GM12878 (cell line): ENCODE data around the gene SP4. TPM values are rescaled to one million over a fixed set of nuclear protein-coding genes. Genes with fewer than 3 reads are reported as not detected.

Experiments
- ATAC-seq: fragments of 200-7000 bp; cut with Tn5 transposase; 3 replicates; pipeline ENCODE4 v1.9.1; 2020; ENCODE audit warnings: mild to moderate bottlenecking, moderate library complexity
- BruUV-seq: library from RNA; stranded (reverse); fragments of 400-500 nt; replicated peaks from 2 replicates; lab custom pipeline; 2021; lab: Mats Ljungman, UMichigan
- CTCF ChIA-PET: fragments of 300-600 bp; sonication (Branson Sonifier 250); formaldehyde crosslinking; extraction: SDS; loops from one replicate; lab custom pipeline; 2021; ENCODE audit warnings: inconsistent platforms; lab: Yijun Ruan, JAX
- POLR2A ChIA-PET: fragments of 350-600 bp; formaldehyde crosslinking; extraction: SDS; loops from one replicate; lab custom pipeline; 2021; ENCODE audit warnings: inconsistent platforms; lab: Charles Lee
- RAD21 ChIA-PET: fragments of 300-600 bp; sonication (Branson Sonifier 250); formaldehyde crosslinking; loops from one replicate; lab custom pipeline; 2023; ENCODE audit warnings: antibody characterized with exemption; ENCODE audit not compliant: unreplicated experiment; lab: Charles Lee
- SMC1A ChIA-PET: fragments of 300-600 bp; sonication (Branson Sonifier 250); formaldehyde crosslinking; loops from one replicate; lab custom pipeline; 2023; ENCODE audit not compliant: unreplicated experiment, uncharacterized antibody; lab: Charles Lee
- DNase-seq: peaks from one replicate; pipeline ENCODE4 v3.0.0-alpha.2; 2011; ENCODE audit warnings: low read depth, low spot score
- FAIRE-seq: peaks from 3 replicates; lab custom pipeline; 2011; peaks lifted over from hg19 to GRCh38; lab: Jason Lieb, UNC
- H2AFZ ChIP-seq: 2 replicates; pipeline ENCODE4 v1.6.0; 2011; ENCODE audit warnings: low read depth, low read length, control low read depth; ENCODE audit not compliant: control insufficient read depth
- H3K27ac ChIP-seq: 2 replicates; pipeline ENCODE4 v1.5.1; 2011; ENCODE audit warnings: control low read depth; ENCODE audit not compliant: control insufficient read depth, insufficient read depth
- H3K27me3 ChIP-seq, 2 experiments: replicated peaks in 1 of 2; 2 replicates each; pipeline versions ENCODE4 v1.6.0 to v1.6.1; 2011; ENCODE audit warnings: low read length in 1 of 2; ENCODE audit not compliant: control insufficient read depth in 2 of 2, insufficient read depth in 2 of 2
- H3K36me3 ChIP-seq, 2 experiments: 2 replicates each; pipeline ENCODE4 v1.5.1; 2011; ENCODE audit warnings: low read length in 1 of 2; ENCODE audit not compliant: control insufficient read depth in 2 of 2, insufficient read depth in 2 of 2
- H3K4me1 ChIP-seq: 2 replicates; pipeline ENCODE4 v1.6.1; 2011; ENCODE audit warnings: mild to moderate bottlenecking, low read length, moderate library complexity, mixed read lengths; ENCODE audit not compliant: control insufficient read depth, insufficient read depth
- H3K4me2 ChIP-seq: 2 replicates; pipeline ENCODE4 v1.6.0; 2011; ENCODE audit warnings: control low read depth; ENCODE audit not compliant: control insufficient read depth, insufficient read depth
- H3K4me3 ChIP-seq: fragments of 200-600 bp; sonication (generic); 2 replicates; pipeline ENCODE4 v1.5.1; 2016
- H3K79me2 ChIP-seq: 2 replicates; pipeline ENCODE4 v1.6.0; 2011; ENCODE audit warnings: low read length; ENCODE audit not compliant: control insufficient read depth, insufficient read depth
- H3K9ac ChIP-seq: 2 replicates; pipeline ENCODE4 v1.8.0; 2011; ENCODE audit warnings: low read length, control low read depth, mixed read lengths; ENCODE audit not compliant: control insufficient read depth, insufficient read depth
- H3K9me3 ChIP-seq: replicated peaks from 3 replicates; pipeline ENCODE4 v1.5.1; 2011; ENCODE audit warnings: mild to moderate bottlenecking, low read length; ENCODE audit not compliant: control insufficient read depth, insufficient read depth
- H4K20me1 ChIP-seq: 2 replicates; pipeline ENCODE4 v1.6.0; 2011; ENCODE audit not compliant: control insufficient read depth, insufficient read depth
- CREB1 ChIP-seq: IDR thresholded peaks from 2 replicates; pipeline ENCODE4 v1.6.1; 2012; ENCODE audit warnings: low read depth, mild to moderate bottlenecking, inconsistent platforms
- EP300 ChIP-seq, 2 experiments: fragments of 150-350 bp in 1 of 2; IDR thresholded peaks; 2 replicates each; pipeline ENCODE4 v1.6.1; 2011 to 2012; ENCODE audit warnings: low read depth in 2 of 2, low read length in 2 of 2, borderline replicate concordance in 1 of 2, improper control_type of control experiment in 1 of 2, inconsistent platforms in 1 of 2; ENCODE audit not compliant: control insufficient read depth in 1 of 2
- ETV6 ChIP-seq, 2 experiments: fragments of 450-650 bp in 1 of 2; IDR thresholded peaks in 1 of 2; conservative IDR thresholded peaks in 1 of 2; 2 replicates each; pipeline ENCODE4 v1.6.1; 2014; ENCODE audit warnings: antibody characterized with exemption in 1 of 2, borderline replicate concordance in 1 of 2, low read depth in 1 of 2, mild to moderate bottlenecking in 1 of 2, moderate library complexity in 1 of 2
- HDAC6 ChIP-seq: fragments of 200-600 bp; sonication (generic); IDR thresholded peaks from one replicate; pipeline ENCODE4 v1.8.0; 2017; ENCODE audit warnings: antibody characterized with exemption; ENCODE audit not compliant: unreplicated experiment
- IRF4 ChIP-seq: IDR thresholded peaks from 2 replicates; pipeline ENCODE4 v1.6.1; 2011; ENCODE audit warnings: low read depth, low read length
- MLLT1 ChIP-seq: fragments of 450-650 bp; IDR thresholded peaks from 2 replicates; pipeline ENCODE4 v1.6.1; 2016; ENCODE audit warnings: mild to moderate bottlenecking
- MTA3 ChIP-seq: IDR thresholded peaks from 2 replicates; pipeline ENCODE4 v1.6.1; 2012; ENCODE audit warnings: low read length, inconsistent platforms, borderline replicate concordance
- MXI1 ChIP-seq: fragments of 150-350 bp; IDR thresholded peaks from 2 replicates; pipeline ENCODE4 v1.6.1; 2011; ENCODE audit warnings: low read depth, mild to moderate bottlenecking, inconsistent platforms, low read length, improper control_type of control experiment
- NFYB ChIP-seq: IDR thresholded peaks from 2 replicates; pipeline ENCODE4 v1.6.1; 2011; ENCODE audit warnings: low read depth, mild to moderate bottlenecking, low read length, improper control_type of control experiment, moderate library complexity; ENCODE audit not compliant: insufficient read depth
- POLR2AphosphoS2 ChIP-seq: IDR thresholded peaks from 2 replicates; pipeline ENCODE4 v1.6.1; 2011; ENCODE audit warnings: low read depth, mild to moderate bottlenecking, low read length, improper control_type of control experiment, moderate library complexity
- POU2F2 ChIP-seq: IDR thresholded peaks from 3 replicates; pipeline ENCODE4 v1.6.1; 2011; ENCODE audit warnings: low read depth, mild to moderate bottlenecking, low read length, borderline replicate concordance
- RELA ChIP-seq: fragments of 450-650 bp; IDR thresholded peaks from 2 replicates; pipeline ENCODE4 v1.8.0; 2014; ENCODE audit warnings: borderline replicate concordance; ENCODE audit not compliant: partially characterized antibody
- SMARCA5 ChIP-seq: fragments of 450-650 bp; IDR thresholded peaks from 2 replicates; pipeline ENCODE4 v1.6.1; 2017; ENCODE audit warnings: mild to moderate bottlenecking
- SREBF2 ChIP-seq: IDR thresholded peaks from 2 replicates; pipeline ENCODE4 v1.6.1; 2012; ENCODE audit warnings: mild to moderate bottlenecking, low read length
- SUPT20H ChIP-seq: IDR thresholded peaks from 2 replicates; pipeline ENCODE4 v1.6.1; 2011; ENCODE audit warnings: low read depth, mild to moderate bottlenecking, low read length, moderate library complexity, borderline replicate concordance; ENCODE audit not compliant: control insufficient read depth
- ZBTB40 ChIP-seq: fragments of 450-650 bp; IDR thresholded peaks from 2 replicates; pipeline ENCODE4 v1.6.1; 2016; ENCODE audit warnings: mild to moderate bottlenecking, moderate library complexity, borderline replicate concordance
- ZNF622 ChIP-seq: fragments of 450-650 bp; IDR thresholded peaks from 2 replicates; pipeline ENCODE4 v1.6.1; 2017; ENCODE audit warnings: mild to moderate bottlenecking, inconsistent platforms
- WGBS: methylation state at CpG from one replicate; pipeline ENCODE4 v1.1.6; 2016; ENCODE audit warnings: low lambda C conversion rate; ENCODE audit not compliant: insufficient replicate concordance, insufficient coverage; ENCODE audit errors: missing lambda C conversion rate; 5-methylcytosine and 5-hydroxymethylcytosine counted together
- in situ Hi-C: fragments of 300-500 bp; cut with MboI; formaldehyde crosslinking; loops from 9 replicates; pipeline ENCODE4 v1.14.3; 2018; ENCODE audit warnings: mixed read lengths
- intact Hi-C: fragments of 100-400 bp; cut with micrococcal nuclease; formaldehyde crosslinking; loops from one replicate; pipeline ENCODE4 v1.14.2; 2022; ENCODE audit not compliant: unreplicated experiment
- polyA plus RNA-seq, 11 experiments: library from polyadenylated mRNA; depleted of rRNA in 4 of 11; unstranded in 6 of 11; stranded (reverse) in 5 of 11; fragments of >200 nt; fragmentation: Nextera tagmentation in 4 of 11; fragmentation: Illumina TruSeq in 1 of 11; extraction: Ambion mirVana in 4 of 11; extraction: Trizol in 1 of 11; gene quantifications; 1 replicate in 1 of 11; 2 replicates in 10 of 11; pipeline versions ENCODE4 v1.2.1 to v1.2.3, GENCODE V29; 2011 to 2016; ENCODE audit warnings: inconsistent platforms in 2 of 11, missing spikeins in 2 of 11, low read depth in 1 of 11
- total RNA-seq, 4 experiments: library from RNA; depleted of rRNA in 3 of 4; stranded (reverse); fragments of >200 nt in 3 of 4; fragmentation: Illumina TruSeq in 1 of 4; extraction: Trizol in 1 of 4; gene quantifications; 2 replicates each; pipeline versions ENCODE4 v1.2.1 to v1.2.3, GENCODE V29; 2013 to 2021

The SP4 gene
- total and polyA plus RNA-seq, 10 of the 15 experiments (the other 5 are each of a cell fraction or from before 2014, with no cell fraction given) = 6.2 to 32.4 (median 16.1) TPM

DNA sequence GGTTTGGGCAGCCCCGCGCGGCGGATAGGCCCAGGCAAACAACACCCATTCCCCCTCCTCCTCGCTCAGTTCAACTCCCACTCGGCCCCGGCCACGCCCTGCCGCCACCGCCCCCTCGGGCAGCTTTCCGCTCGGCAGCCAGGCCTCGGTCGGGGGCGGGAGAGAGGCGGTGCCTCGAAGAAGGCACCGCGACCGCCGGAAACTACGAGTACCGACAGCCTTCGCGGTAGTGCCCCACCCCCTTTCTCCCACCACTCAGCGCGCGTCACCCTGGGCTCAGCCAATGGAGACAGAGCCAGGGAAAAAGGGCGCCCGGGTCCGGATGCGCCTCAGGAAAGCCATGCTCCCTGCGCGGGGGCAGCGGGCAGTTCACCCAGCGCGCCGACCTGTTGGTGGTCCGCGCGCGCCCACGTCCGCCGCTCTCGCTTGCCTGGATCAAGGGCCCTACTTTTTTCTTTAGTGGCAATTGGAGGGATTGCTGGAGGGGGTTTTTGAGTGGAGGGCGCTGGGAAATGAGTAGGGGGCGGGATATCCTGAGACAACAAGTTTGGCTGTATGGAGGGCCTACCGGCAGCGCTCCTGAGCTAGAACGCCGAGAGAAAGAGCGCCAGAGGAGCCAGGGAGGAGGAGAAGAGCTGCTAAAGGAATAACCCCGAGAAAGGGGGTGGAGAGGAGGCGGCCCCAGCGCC is 557 bp upstream of the SP4 start:
- FAIRE-seq (peak; percentile 93), DNase-seq (peak; percentile 92), ATAC-seq (peak; percentile 87)
- Histone ChIP-seq H3K27me3 (no peaks in the 10 kb centered on the region), H3K36me3 (peaks cover 0 to 4% of the 10 kb centered on the region in 2 experiments; a peak in 1 of 4 replicates), H3K79me2 (peaks cover 25% of the 10 kb centered on the region), H3K4me1 (peaks cover 15% of the 10 kb centered on the region), H3K4me2 (peak overlapping the region; percentile 87), H3K9me3 (no peaks in the 10 kb centered on the region), H4K20me1 (no peaks in the 10 kb centered on the region), H3K4me3 (peak overlapping the region; percentile 93), H3K27ac (peak overlapping the region; percentile 97), H2AFZ (peak overlapping the region; percentile 96), H3K9ac (peak overlapping the region; percentile 92)
- 0% methylated on average over 25 of the region's 57 CpGs for WGBS
- ChIA-PET CTCF (interaction anchor here (0.7 to 1.7 kb wide), 4 partner anchors 8 to 166 kb away, joined by 3 to 6 read pairs (median 4); no protein-coding TSS in a partner anchor), POLR2A (interaction anchor here (0.6 to 4.0 kb wide), 13 partner anchors 10 to 648 kb away, joined by 3 to 53 read pairs (median 5); no protein-coding TSS in a partner anchor), SMC1A (interaction anchor here (0.8 to 2.4 kb wide), 11 partner anchors 15 to 163 kb away, joined by 3 to 14 read pairs (median 5); no protein-coding TSS in a partner anchor), RAD21 (interaction anchor here (0.5 to 2.2 kb wide), 18 partner anchors 12 to 172 kb away, joined by 3 to 18 read pairs (median 4); no protein-coding TSS in a partner anchor)
- no TSS peak for BruUV-seq
- intact Hi-C loops (loop anchor here (1.0 to 5.0 kb wide), 3 partner anchors 72 to 171 kb away; no protein-coding TSS in a partner anchor), in situ Hi-C loops (no loop called here)
- TF ChIP-seq ETV6 (conservative IDR thresholded peaks at IDR 0.05 in 1 of 2, IDR thresholded peaks at IDR 0.05 in 1 of 2; ENCODE audit: borderline replicate concordance in 1 of 2, low read depth in 1 of 2) (no peak), ZBTB40 (no peak; the same call in 1 of the 2 replicates), MXI1 (peak; percentile 97), CREB1 (peak; percentile 92), ZNF622 (no peak), MLLT1 (no peak; the same call in 1 of the 2 replicates), EP300 (IDR thresholded peaks at IDR 0.05; ENCODE audit: borderline replicate concordance in 1 of 2, control insufficient read depth in 1 of 2, low read depth in 2 of 2, low read length in 2 of 2) (0 out of 4 replicates have a peak, but pooled peaks have one; percentile 0 to 34), HDAC6 (no peak), POU2F2 (peak; percentile 66; the same call in 1 of the 3 replicates), POLR2AphosphoS2 (no peak), SMARCA5 (no peak), NFYB (peak; percentile 63; the same call in 1 of the 2 replicates), IRF4 (no peak), RELA (no peak), SREBF2 (no peak), SUPT20H (no peak), MTA3 (no peak)
